LNCaP clone FGC (cell line): ENCODE results near the gene ITGB5.

Source experiments
- DNase-seq: peaks from one replicate; pipeline ENCODE4 v3.0.0-alpha.2; 2011; ENCODE audit warnings: low read depth
- H3K4me3 ChIP-seq: 2 replicates; pipeline ENCODE4 v1.5.1; 2011; ENCODE audit warnings: mild to moderate bottlenecking, low read depth, low read length, control low read depth
- TF ChIP-seq, protein P1 (sequence below): IDR thresholded peaks from 2 replicates; pipeline ENCODE4 v1.5.1; 2012; ENCODE audit warnings: mild to moderate bottlenecking; ENCODE audit not compliant: control insufficient read depth, insufficient read depth; ENCODE audit errors: extremely low read depth

The ITGB5 gene

DNA sequence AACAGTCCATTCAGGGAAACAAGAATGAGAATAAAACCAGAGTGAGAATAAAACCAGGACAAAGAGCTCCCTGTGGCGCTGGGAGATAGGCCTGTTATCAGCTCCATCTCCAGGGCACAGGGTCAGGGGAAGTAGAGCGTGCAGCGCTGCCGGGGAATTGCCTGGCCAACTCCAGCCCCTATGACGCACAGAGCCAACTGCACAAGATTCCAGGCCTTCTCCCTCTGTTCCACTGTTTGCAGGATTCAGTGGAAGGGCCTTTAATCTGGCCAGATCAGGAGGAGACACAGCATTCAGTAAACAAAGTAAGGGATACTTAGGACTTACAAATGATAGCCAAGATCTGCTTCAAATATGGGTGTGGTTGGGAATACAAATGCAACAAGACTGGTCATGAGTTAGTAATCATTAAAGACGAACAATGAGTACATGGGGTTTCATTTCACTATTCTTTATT lies 49.4 kb downstream of the ITGB5 start:
- TF ChIP-seq, protein P1, sequence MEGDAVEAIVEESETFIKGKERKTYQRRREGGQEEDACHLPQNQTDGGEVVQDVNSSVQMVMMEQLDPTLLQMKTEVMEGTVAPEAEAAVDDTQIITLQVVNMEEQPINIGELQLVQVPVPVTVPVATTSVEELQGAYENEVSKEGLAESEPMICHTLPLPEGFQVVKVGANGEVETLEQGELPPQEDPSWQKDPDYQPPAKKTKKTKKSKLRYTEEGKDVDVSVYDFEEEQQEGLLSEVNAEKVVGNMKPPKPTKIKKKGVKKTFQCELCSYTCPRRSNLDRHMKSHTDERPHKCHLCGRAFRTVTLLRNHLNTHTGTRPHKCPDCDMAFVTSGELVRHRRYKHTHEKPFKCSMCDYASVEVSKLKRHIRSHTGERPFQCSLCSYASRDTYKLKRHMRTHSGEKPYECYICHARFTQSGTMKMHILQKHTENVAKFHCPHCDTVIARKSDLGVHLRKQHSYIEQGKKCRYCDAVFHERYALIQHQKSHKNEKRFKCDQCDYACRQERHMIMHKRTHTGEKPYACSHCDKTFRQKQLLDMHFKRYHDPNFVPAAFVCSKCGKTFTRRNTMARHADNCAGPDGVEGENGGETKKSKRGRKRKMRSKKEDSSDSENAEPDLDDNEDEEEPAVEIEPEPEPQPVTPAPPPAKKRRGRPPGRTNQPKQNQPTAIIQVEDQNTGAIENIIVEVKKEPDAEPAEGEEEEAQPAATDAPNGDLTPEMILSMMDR = no peak
- peak; percentile 97 for DNase-seq
- H3K4me3 ChIP-seq = no peak overlapping the region

DNA sequence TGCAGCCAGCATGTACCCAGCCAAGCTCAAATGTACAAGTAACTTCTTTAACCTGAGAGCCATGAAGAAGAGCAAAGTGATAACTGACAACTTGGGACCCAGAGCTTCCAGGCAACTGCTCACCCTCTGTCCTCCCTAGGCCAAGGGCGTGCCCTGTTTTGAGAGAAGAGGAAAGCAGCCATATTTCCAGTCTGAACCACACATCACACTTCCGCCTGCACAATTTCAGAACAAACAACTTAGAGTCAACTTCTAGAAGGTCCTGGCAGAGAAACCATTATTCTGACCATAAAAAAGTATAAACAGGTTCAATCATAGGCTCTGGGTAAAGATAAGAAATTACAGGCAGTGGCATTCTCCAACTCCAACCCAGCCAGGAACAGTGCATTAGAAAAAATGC lies 50.1 kb downstream of the ITGB5 start:
- DNase-seq = peak; percentile 77
- H3K4me3 ChIP-seq = no peak overlapping the region
- TF ChIP-seq, protein P1 = no peak

DNA sequence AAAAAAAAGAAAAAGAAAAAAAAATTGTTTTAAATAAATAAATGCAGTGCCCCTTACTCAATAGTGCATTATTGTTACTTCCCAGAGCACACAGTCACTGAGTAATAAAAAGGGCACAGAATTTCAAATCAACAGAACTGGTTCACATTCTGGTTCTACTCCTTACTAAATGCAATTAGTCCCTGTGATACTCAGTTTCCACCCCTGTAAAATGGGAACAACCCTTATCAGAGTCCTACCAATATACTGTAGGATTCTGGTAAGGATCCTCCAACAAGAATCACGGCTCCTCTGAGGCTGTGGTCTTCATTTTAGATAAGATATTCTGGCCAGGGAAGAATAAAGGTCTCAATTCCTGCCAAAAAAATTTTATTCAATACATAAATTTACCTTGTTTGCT lies 50.7 kb downstream of the ITGB5 start:
- no peak for DNase-seq
- no peak overlapping the region for H3K4me3 ChIP-seq
- TF ChIP-seq, protein P1 = no peak

DNA sequence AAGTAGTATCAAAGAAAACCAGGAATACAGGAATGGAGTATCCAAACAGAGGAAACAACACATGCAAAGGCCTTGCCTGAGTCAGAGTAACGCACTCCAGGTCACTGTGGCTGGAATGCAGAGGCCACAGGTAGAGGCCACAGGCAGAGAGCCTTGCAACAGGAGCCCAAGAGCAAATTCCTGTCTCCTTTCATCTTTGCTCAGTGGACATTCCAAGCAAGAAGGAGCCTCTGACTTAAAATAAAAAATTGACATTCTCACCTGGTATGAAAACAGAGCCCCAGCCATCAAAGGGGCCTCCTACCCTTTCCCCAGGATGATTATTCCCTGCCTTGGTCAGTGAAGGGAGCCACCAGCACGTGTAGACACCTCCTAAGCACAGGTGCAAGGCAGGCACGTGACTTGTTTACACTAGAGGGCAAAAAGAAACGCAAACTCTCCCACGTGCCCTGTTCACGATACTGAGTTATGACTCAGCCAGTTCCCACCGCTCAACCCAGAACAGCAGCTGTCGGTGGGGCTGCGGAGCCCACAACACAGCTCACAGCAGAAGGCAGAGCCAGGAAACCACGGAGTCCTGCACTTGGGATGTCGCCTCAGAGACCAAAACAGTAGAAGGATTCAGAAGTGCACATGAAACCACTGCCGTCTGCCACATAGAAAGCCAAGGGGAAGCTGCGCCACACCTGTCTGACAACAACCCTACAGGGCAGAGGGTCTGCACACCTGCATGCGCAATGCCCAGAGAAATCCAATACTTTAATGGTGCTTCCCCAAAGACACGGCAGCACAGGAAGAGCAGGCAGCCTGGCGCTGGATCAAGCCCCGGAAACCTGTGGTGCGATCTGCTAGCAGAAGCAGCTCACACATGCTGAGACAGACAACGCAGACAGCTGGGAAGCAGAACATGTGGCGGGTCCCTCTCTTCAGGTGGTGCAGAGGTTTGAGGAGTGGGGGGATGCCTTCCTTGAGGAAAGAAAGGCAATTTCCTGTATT lies 52.1 kb downstream of the ITGB5 start:
- DNase-seq = no peak
- TF ChIP-seq, protein P1 = no peak
- no peak overlapping the region for H3K4me3 ChIP-seq

DNA sequence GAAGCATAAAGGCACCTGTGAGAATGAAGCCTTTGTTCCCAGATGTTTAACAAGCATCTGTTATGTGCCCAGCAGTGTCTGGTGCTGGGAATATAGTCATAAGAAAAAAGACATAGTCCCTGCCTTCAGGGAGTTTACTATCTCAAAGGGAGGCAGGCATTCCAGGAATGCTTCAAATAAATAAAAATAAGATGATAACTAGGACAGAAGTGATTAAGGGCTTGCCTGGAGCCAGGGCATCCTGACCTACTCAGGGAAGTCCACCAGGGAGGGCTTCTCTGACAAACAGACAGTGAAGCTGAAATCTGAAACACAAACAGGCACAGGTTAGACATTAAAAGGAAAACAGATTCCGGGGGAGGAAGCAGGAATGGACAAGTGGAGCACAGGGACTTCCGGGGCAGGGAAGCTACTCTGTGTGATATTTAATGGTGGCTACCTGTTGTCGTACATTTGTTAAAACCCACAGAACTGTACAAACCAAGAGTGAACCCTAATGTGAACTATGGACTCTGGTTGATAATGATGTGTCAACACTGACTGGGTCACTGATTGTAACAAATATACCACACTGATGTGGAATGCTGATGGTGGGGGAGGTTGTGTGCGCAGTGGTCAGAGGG lies 53.3 kb downstream of the ITGB5 start:
- H3K4me3 ChIP-seq = no peak overlapping the region
- TF ChIP-seq, protein P1 = no peak

DNA sequence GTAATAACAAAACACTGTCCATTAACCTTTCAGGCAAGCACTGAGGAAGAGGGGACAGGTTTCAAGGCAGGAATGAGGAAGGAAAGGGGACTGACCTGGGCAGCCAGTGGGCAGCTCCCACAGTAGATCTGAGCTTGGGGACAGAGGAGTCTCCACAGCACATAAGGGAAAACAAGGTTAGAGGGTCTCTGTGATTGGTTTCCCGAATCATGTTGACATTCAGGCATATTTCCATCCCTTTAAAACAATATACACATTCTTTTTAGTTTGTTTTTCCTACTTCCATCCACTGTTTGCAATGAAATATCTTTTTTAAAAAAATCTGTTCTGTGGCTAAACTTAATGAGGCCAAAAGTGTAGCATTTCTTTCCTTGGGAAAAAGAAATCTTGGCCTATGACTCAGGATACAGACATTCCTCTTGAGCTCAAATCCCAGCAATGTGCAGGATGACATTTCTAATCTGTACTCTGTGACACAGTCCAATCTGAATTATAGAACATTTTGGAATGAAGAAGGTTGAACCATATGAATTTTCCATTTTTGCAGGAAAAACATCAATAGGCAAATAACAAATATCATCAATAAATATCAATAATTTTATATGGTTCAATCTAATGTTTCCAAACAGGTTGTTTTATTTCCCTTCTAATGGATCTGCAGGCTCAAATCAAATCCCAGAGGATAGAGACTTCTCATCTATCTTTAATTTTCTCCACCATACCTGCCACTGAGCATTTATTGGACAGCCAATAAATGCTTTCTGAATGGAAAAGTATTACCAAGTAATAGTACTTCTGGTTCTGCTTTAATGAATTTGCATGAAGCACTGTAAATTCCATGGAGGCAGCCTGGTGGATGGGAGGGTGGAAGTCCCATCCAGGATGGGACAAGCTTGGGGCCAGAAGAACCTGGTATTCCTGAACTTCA lies 54.1 kb downstream of the ITGB5 start:
- H3K4me3 ChIP-seq = no peak overlapping the region
- DNase-seq = no peak
- TF ChIP-seq, protein P1 = no peak

More for the DNA sequence above, 53.3 kb downstream of the ITGB5 start:
- DNase-seq = no peak
